HepG2 (cell line): Measurements from ENCODE around the gene CTU2. TPM values are rescaled to one million over a fixed set of nuclear protein-coding genes. Genes with fewer than 3 reads are reported as not detected.

ENCODE experiments used
- DPF2 ChIP-seq: sonication (generic); formaldehyde crosslinking; IDR thresholded peaks from 2 replicates; pipeline ENCODE4 v1.4.0; 2020; ENCODE audit warnings: mild to moderate bottlenecking, low read depth, missing genetic modification reagents, borderline replicate concordance
- ESRRA ChIP-seq: sonication (generic); formaldehyde crosslinking; IDR thresholded peaks from 2 replicates; pipeline ENCODE4 v1.5.1; 2020; ENCODE audit warnings: mild to moderate bottlenecking, low read depth, missing genetic modification reagents
- FOXK1 ChIP-seq: sonication (generic); formaldehyde crosslinking; IDR thresholded peaks from 2 replicates; pipeline ENCODE4 v1.4.0; 2020; ENCODE audit warnings: low read depth, missing genetic modification reagents, borderline replicate concordance
- SRY ChIP-seq: sonication (generic); formaldehyde crosslinking; IDR thresholded peaks from 2 replicates; pipeline ENCODE4 v1.8.0; 2022; ENCODE audit warnings: mild to moderate bottlenecking, missing genetic modification reagents
- ZNF430 ChIP-seq: sonication (generic); formaldehyde crosslinking; IDR thresholded peaks from 2 replicates; pipeline ENCODE4 v1.9.0; 2021; ENCODE audit warnings: mild to moderate bottlenecking, missing genetic modification reagents
- ZNF761 ChIP-seq: sonication (generic); formaldehyde crosslinking; conservative IDR thresholded peaks from 2 replicates; pipeline ENCODE4 v1.4.0; 2020; ENCODE audit warnings: mild to moderate bottlenecking, missing genetic modification reagents
- polyA plus RNA-seq, 8 experiments: library from polyadenylated mRNA; depleted of rRNA in 3 of 8; stranded (reverse) in 7 of 8; unstranded in 1 of 8; fragments of >200 nt; fragmentation: Illumina TruSeq in 4 of 8; extraction: Trizol in 4 of 8; gene quantifications; 2 replicates each; pipeline versions ENCODE4 v1.2.1 to v1.2.3, GENCODE V29; 2011 to 2016; ENCODE audit warnings: low read depth in 4 of 8, missing spikeins in 1 of 8, mixed read lengths in 1 of 8; ENCODE audit not compliant: insufficient read depth in 1 of 8
- total RNA-seq, 5 experiments: library from RNA; depleted of rRNA; stranded (reverse); fragments of >200 nt; fragmentation: Illumina TruSeq; extraction: Trizol; gene quantifications; 2 replicates each; pipeline ENCODE4 v1.2.3, GENCODE V29; 2016; ENCODE audit warnings: low read depth in 1 of 5
- TF ChIP-seq, protein P1 (sequence below): sonication (generic); formaldehyde crosslinking; IDR thresholded peaks from 2 replicates; pipeline ENCODE4 v1.5.0; 2020; ENCODE audit warnings: missing genetic modification reagents, mild to moderate bottlenecking, borderline replicate concordance
- TF ChIP-seq, protein P2 (sequence below): sonication (generic); formaldehyde crosslinking; conservative IDR thresholded peaks from 2 replicates; pipeline ENCODE4 v1.4.0; 2020; ENCODE audit warnings: mild to moderate bottlenecking, missing genetic modification reagents, moderate library complexity
- TF ChIP-seq, protein P3 (sequence below): sonication (generic); formaldehyde crosslinking; IDR thresholded peaks from 2 replicates; pipeline ENCODE4 v1.8.1; 2023; ENCODE audit warnings: missing genetic modification reagents, inconsistent platforms, borderline replicate concordance
- TF ChIP-seq, protein P4 (sequence below): sonication (generic); formaldehyde crosslinking; IDR thresholded peaks from 2 replicates; pipeline ENCODE4 v1.8.0; 2022; ENCODE audit warnings: missing genetic modification reagents, mild to moderate bottlenecking, inconsistent platforms, borderline replicate concordance
- TF ChIP-seq, protein P5 (sequence below): sonication (generic); formaldehyde crosslinking; IDR thresholded peaks from 2 replicates; pipeline ENCODE4 v1.4.0; 2020; ENCODE audit warnings: missing genetic modification reagents
- TF ChIP-seq, protein P6 (sequence below): sonication (generic); formaldehyde crosslinking; IDR thresholded peaks from 2 replicates; pipeline ENCODE4 v1.5.1; 2020; ENCODE audit warnings: missing genetic modification reagents, mild to moderate bottlenecking, borderline replicate concordance

CTU2 gene
- total and polyA plus RNA-seq, 2 of the 13 experiments (the other 11 are each of a cell fraction or from before 2014, with no cell fraction given), result 13.3 to 21.9 TPM

DNA sequence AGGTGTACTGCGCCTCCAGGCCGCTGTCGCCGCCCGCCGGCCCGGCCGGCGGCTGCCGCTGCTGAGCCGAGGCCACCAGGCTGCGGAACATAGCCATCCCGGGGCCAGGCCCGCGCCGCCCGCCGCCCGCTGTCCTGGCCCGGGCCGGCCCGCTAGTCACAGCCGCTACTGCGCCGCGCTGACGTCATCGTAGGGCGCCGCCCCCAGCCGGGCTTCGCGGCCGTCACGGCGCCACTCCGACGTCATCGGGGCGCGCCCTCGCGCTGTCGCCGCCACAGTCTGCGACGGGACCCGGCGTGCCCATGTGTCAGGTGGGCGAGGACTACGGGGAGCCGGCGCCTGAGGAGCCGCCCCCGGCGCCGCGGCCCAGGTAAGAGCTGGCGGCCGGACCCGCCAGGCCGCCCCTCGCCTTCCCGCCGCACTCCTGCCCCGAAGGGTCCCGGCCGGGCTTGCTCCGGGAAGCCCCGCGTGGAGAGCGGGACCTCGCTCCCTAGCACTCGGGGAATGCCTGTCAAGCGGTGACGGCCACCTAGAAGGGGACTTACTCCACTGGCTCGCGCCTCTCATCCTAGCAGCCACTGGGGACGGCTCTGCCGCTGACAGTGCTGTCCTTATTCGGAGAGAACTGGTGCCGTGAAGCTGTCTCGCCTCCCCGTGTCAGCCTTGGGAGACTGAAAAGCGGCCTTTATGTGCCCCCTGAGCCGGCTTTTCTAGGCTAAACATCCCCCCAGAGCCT is at the start of gene CTU2, which contains the start of gene RNF166 (continued):
- TF ChIP-seq, protein P1, sequence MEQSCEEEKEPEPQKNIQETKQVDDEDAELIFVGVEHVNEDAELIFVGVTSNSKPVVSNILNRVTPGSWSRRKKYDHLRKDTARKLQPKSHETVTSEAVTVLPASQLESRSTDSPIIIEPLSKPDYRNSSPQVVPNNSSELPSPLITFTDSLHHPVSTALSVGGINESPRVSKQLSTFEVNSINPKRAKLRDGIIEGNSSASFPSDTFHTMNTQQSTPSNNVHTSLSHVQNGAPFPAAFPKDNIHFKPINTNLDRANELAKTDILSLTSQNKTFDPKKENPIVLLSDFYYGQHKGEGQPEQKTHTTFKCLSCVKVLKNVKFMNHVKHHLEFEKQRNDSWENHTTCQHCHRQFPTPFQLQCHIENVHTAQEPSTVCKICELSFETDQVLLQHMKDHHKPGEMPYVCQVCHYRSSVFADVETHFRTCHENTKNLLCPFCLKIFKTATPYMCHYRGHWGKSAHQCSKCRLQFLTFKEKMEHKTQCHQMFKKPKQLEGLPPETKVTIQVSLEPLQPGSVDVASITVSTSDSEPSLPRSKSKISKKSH (CRISPR knock-in tag), result no peak
- TF ChIP-seq, protein P2, sequence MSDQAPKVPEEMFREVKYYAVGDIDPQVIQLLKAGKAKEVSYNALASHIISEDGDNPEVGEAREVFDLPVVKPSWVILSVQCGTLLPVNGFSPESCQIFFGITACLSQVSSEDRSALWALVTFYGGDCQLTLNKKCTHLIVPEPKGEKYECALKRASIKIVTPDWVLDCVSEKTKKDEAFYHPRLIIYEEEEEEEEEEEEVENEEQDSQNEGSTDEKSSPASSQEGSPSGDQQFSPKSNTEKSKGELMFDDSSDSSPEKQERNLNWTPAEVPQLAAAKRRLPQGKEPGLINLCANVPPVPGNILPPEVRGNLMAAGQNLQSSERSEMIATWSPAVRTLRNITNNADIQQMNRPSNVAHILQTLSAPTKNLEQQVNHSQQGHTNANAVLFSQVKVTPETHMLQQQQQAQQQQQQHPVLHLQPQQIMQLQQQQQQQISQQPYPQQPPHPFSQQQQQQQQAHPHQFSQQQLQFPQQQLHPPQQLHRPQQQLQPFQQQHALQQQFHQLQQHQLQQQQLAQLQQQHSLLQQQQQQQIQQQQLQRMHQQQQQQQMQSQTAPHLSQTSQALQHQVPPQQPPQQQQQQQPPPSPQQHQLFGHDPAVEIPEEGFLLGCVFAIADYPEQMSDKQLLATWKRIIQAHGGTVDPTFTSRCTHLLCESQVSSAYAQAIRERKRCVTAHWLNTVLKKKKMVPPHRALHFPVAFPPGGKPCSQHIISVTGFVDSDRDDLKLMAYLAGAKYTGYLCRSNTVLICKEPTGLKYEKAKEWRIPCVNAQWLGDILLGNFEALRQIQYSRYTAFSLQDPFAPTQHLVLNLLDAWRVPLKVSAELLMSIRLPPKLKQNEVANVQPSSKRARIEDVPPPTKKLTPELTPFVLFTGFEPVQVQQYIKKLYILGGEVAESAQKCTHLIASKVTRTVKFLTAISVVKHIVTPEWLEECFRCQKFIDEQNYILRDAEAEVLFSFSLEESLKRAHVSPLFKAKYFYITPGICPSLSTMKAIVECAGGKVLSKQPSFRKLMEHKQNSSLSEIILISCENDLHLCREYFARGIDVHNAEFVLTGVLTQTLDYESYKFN (CRISPR knock-in tag), result peak; percentile 36
- peak; percentile 68; the same call in 1 of the 2 replicates for TF ChIP-seq ZNF430
- TF ChIP-seq FOXK1 (CRISPR knock-in tag), result peak; percentile 95; the same call in 1 of the 2 replicates
- no peak; the same call in 1 of the 2 replicates for TF ChIP-seq SRY (CRISPR knock-in tag)
- TF ChIP-seq, protein P3, sequence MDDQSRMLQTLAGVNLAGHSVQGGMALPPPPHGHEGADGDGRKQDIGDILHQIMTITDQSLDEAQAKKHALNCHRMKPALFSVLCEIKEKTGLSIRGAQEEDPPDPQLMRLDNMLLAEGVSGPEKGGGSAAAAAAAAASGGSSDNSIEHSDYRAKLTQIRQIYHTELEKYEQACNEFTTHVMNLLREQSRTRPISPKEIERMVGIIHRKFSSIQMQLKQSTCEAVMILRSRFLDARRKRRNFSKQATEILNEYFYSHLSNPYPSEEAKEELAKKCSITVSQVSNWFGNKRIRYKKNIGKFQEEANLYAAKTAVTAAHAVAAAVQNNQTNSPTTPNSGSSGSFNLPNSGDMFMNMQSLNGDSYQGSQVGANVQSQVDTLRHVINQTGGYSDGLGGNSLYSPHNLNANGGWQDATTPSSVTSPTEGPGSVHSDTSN (CRISPR knock-in tag), result no peak; the same call in 1 of the 2 replicates
- TF ChIP-seq DPF2 (CRISPR knock-in tag), result no peak
- TF ChIP-seq, protein P4, sequence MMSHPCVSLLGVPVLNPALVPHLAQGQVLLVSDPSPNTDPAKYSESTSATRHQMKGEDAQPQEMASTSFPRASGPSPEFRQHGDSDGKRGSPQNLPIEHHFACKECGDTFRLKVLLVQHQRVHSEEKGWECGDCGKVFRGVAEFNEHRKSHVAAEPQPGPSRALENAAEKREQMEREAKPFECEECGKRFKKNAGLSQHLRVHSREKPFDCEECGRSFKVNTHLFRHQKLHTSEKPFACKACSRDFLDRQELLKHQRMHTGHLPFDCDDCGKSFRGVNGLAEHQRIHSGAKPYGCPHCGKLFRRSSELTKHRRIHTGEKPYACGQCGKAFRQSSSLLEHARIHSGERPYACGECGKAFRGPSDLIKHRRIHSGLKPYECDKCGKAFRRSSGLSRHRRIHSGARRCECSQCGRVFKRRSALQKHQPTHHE, result peak; percentile 94
- peak; percentile 63 for TF ChIP-seq ESRRA
- TF ChIP-seq, protein P5, sequence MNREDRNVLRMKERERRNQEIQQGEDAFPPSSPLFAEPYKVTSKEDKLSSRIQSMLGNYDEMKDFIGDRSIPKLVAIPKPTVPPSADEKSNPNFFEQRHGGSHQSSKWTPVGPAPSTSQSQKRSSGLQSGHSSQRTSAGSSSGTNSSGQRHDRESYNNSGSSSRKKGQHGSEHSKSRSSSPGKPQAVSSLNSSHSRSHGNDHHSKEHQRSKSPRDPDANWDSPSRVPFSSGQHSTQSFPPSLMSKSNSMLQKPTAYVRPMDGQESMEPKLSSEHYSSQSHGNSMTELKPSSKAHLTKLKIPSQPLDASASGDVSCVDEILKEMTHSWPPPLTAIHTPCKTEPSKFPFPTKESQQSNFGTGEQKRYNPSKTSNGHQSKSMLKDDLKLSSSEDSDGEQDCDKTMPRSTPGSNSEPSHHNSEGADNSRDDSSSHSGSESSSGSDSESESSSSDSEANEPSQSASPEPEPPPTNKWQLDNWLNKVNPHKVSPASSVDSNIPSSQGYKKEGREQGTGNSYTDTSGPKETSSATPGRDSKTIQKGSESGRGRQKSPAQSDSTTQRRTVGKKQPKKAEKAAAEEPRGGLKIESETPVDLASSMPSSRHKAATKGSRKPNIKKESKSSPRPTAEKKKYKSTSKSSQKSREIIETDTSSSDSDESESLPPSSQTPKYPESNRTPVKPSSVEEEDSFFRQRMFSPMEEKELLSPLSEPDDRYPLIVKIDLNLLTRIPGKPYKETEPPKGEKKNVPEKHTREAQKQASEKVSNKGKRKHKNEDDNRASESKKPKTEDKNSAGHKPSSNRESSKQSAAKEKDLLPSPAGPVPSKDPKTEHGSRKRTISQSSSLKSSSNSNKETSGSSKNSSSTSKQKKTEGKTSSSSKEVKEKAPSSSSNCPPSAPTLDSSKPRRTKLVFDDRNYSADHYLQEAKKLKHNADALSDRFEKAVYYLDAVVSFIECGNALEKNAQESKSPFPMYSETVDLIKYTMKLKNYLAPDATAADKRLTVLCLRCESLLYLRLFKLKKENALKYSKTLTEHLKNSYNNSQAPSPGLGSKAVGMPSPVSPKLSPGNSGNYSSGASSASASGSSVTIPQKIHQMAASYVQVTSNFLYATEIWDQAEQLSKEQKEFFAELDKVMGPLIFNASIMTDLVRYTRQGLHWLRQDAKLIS (CRISPR knock-in tag), result no peak
- 0 out of 2 replicates have a peak, but pooled peaks have one; percentile 79 for TF ChIP-seq ZNF761
- TF ChIP-seq, protein P6, sequence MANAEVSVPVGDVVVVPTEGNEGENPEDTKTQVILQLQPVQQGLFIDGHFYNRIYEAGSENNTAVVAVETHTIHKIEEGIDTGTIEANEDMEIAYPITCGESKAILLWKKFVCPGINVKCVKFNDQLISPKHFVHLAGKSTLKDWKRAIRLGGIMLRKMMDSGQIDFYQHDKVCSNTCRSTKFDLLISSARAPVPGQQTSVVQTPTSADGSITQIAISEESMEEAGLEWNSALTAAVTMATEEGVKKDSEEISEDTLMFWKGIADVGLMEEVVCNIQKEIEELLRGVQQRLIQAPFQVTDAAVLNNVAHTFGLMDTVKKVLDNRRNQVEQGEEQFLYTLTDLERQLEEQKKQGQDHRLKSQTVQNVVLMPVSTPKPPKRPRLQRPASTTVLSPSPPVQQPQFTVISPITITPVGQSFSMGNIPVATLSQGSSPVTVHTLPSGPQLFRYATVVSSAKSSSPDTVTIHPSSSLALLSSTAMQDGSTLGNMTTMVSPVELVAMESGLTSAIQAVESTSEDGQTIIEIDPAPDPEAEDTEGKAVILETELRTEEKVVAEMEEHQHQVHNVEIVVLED (CRISPR knock-in tag), result peak; percentile 95
